ENCODE results near the gene BTNL3. TPM values are rescaled to one million over a fixed set of nuclear protein-coding genes. Genes with fewer than 3 reads are reported as not detected.

BTNL3 gene
- total RNA-seq, 2 experiments from 2014 or later = not detected

DNA sequence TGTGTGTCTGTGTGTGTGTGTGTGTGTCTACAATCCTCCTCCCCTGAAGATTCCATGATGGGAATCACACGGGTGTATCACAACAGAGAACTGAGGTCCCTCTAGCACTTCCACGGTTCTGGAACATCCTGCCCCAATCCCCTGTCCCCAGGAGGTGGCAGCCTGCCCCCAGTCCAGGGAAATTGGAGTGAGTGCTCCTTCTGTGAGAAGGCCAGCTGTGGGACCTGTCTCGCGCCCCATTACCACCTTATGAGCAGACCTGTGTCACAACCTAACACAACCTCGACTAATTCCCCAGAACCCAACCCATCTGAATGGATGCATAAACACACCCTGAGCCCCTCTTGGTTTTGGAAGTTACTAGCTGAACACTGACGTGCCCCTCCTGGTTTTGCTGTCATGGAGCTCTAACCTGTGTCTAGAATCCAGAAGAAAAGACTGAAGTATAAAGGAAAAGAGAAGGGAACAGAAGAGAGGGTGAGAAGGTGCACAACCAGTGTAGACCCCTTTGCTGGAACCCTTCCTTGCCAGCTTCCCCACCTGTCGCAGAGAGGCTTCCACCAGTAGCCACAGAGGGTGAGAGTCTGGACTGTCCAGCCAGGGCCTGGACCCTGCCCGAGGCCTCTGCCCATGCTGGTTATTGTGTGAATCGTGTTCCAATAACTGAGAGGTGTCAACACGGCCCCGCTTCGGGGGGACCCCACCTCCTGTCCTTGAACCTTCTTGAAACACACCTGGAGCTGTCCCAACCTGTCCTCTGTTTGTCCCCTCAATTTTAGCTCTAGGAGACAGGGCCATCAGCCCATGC lies 54.8 kb downstream of the BTNL3 start:
- H3K9me3 ChIP-seq (ENCODE audit: control insufficient read depth in 1 of 2, insufficient read depth in 1 of 2, low read length in 2 of 2) = peaks cover 0 to 13% of the 10 kb centered on the region in 2 experiments
- no peak overlapping the region for H3K27ac ChIP-seq (ENCODE audit: low read depth in 1 of 2, low read length in 2 of 2)
- peaks cover 39 to 48% of the 10 kb centered on the region in 2 experiments for H3K27me3 ChIP-seq (ENCODE audit: control insufficient read depth in 1 of 2, insufficient read depth in 2 of 2, low read length in 2 of 2)
- H3K4me3 Mint-ChIP-seq = no peak overlapping the region
- H3K9me3 Mint-ChIP-seq = no peaks in the 10 kb centered on the region
- CTCF ChIA-PET = no interaction called here
- H3K4me1 ChIP-seq (ENCODE audit: insufficient read depth, low read length) = no peaks in the 10 kb centered on the region
- peaks cover 32% of the 10 kb centered on the region for H3K27me3 Mint-ChIP-seq
- H3K4me3 ChIP-seq (ENCODE audit: low read length) = no peak overlapping the region
- no peak for DNase-seq
- no peak overlapping the region for H3K27ac Mint-ChIP-seq
- POLR2A ChIA-PET = no interaction called here
- H3K36me3 ChIP-seq (ENCODE audit: insufficient read depth, low read length) = no peaks in the 10 kb centered on the region
- intact Hi-C loops (cut with DNase I, micrococcal nuclease) = no loop called here
- no peaks in the 10 kb centered on the region for H3K4me1 Mint-ChIP-seq (ENCODE audit: low read depth)
- ATAC-seq (ENCODE audit: poor library complexity) = no peak
- H3K36me3 Mint-ChIP-seq (ENCODE audit: low read depth) = no peaks in the 10 kb centered on the region
- TF ChIP-seq, protein P1, sequence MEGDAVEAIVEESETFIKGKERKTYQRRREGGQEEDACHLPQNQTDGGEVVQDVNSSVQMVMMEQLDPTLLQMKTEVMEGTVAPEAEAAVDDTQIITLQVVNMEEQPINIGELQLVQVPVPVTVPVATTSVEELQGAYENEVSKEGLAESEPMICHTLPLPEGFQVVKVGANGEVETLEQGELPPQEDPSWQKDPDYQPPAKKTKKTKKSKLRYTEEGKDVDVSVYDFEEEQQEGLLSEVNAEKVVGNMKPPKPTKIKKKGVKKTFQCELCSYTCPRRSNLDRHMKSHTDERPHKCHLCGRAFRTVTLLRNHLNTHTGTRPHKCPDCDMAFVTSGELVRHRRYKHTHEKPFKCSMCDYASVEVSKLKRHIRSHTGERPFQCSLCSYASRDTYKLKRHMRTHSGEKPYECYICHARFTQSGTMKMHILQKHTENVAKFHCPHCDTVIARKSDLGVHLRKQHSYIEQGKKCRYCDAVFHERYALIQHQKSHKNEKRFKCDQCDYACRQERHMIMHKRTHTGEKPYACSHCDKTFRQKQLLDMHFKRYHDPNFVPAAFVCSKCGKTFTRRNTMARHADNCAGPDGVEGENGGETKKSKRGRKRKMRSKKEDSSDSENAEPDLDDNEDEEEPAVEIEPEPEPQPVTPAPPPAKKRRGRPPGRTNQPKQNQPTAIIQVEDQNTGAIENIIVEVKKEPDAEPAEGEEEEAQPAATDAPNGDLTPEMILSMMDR (IDR thresholded peaks at IDR 0.05) = no peak

DNA sequence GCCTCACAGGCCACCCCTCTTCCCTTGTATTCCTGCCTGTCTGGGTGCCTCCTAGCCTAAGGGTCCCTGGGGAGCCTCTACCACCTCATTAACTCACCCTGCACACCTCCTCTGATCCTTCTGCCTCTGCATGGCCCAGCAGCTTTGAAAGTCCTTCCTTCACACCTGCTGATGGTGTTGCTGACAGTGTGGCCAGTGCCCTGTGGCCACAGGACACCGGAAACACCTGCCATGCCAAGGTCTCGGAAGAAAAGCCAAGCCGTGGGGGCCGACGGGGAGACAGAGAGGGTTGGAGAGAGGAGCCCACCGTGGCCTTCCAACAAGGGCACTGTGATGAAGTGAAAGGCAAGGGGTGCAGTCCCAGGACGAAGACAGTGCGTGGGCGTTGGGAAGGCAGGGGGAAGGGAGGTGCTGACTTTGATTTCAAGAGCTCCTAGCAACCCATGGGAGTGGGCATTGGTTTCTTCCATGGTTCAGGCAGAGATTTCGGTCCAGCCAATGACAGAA lies 55.5 kb downstream of the BTNL3 start:
- ATAC-seq (ENCODE audit: poor library complexity) (no peak), DNase-seq (no peak)
- H3K27me3 ChIP-seq (ENCODE audit: control insufficient read depth in 1 of 2, insufficient read depth in 2 of 2, low read length in 2 of 2) = peaks cover 37 to 52% of the 10 kb centered on the region in 2 experiments
- Mint-ChIP-seq H3K27me3 (peaks cover 32% of the 10 kb centered on the region), H3K36me3 (ENCODE audit: low read depth) (no peaks in the 10 kb centered on the region), H3K4me3 (no peak overlapping the region), H3K9me3 (no peaks in the 10 kb centered on the region), H3K27ac (no peak overlapping the region), H3K4me1 (ENCODE audit: low read depth) (no peaks in the 10 kb centered on the region)
- H3K4me3 ChIP-seq (ENCODE audit: low read length) = no peak overlapping the region
- peaks cover 0 to 13% of the 10 kb centered on the region in 2 experiments for H3K9me3 ChIP-seq (ENCODE audit: control insufficient read depth in 1 of 2, insufficient read depth in 1 of 2, low read length in 2 of 2)
- intact Hi-C loops (cut with DNase I, micrococcal nuclease) = no loop called here
- TF ChIP-seq, protein P1 (IDR thresholded peaks at IDR 0.05) = no peak
- H3K27ac ChIP-seq (ENCODE audit: low read depth in 1 of 2, low read length in 2 of 2) = no peak overlapping the region
- POLR2A ChIA-PET = no interaction called here
- no peaks in the 10 kb centered on the region for H3K36me3 ChIP-seq (ENCODE audit: insufficient read depth, low read length)
- no peaks in the 10 kb centered on the region for H3K4me1 ChIP-seq (ENCODE audit: insufficient read depth, low read length)
- CTCF ChIA-PET = no interaction called here

DNA sequence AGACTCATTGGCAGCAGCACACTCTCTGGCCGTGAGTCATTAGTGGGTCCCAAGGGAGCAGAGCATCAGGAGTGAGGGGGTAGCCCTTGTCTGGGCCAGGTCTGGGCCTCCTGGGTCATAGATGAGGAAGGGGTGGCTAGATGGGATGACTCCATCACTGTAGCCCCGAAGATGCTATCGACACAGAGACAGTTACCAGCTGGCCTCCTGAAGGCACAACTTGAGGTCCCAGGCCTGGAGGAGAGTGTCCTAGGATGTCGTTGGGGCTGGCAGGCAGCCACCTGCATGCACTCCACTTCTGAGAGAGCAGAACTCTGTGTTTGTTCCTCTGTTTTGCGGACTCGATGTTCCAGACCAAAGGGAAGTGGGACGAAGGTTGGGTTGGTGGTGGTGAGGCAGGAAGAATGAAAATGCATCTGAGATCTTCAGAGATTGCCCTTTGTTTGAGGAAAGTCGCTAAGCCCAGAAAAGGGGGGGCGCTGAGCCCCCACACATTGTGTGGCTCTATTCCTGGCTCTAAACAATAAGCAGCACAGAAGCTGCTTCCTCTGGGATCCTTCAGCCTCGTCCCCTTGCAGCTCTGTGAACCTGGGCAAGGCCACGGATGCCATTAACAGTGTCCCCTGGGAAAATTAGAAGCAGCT lies 56.1 kb downstream of the BTNL3 start:
- peaks cover 32% of the 10 kb centered on the region for H3K27me3 Mint-ChIP-seq
- H3K4me1 ChIP-seq (ENCODE audit: insufficient read depth, low read length) = no peaks in the 10 kb centered on the region
- H3K36me3 Mint-ChIP-seq (ENCODE audit: low read depth) = no peaks in the 10 kb centered on the region
- no peak overlapping the region for H3K27ac Mint-ChIP-seq
- H3K4me1 Mint-ChIP-seq (ENCODE audit: low read depth) = no peaks in the 10 kb centered on the region
- H3K36me3 ChIP-seq (ENCODE audit: insufficient read depth, low read length) = no peaks in the 10 kb centered on the region
- H3K9me3 ChIP-seq (ENCODE audit: control insufficient read depth in 1 of 2, insufficient read depth in 1 of 2, low read length in 2 of 2) = peaks cover 0 to 13% of the 10 kb centered on the region in 2 experiments
- ATAC-seq (ENCODE audit: poor library complexity) (no peak), DNase-seq (no peak)
- H3K9me3 Mint-ChIP-seq = no peaks in the 10 kb centered on the region
- peaks cover 39 to 58% of the 10 kb centered on the region in 2 experiments for H3K27me3 ChIP-seq (ENCODE audit: control insufficient read depth in 1 of 2, insufficient read depth in 2 of 2, low read length in 2 of 2)
- TF ChIP-seq, protein P1 (IDR thresholded peaks at IDR 0.05) = no peak
- POLR2A ChIA-PET = no interaction called here
- intact Hi-C loops (cut with DNase I, micrococcal nuclease) = no loop called here
- H3K4me3 ChIP-seq (ENCODE audit: low read length) = no peak overlapping the region
- no peak overlapping the region for H3K4me3 Mint-ChIP-seq
- CTCF ChIA-PET = no interaction called here
- H3K27ac ChIP-seq (ENCODE audit: low read depth in 1 of 2, low read length in 2 of 2) = no peak overlapping the region
